ENCODE data around the gene COQ8B.

DNA sequence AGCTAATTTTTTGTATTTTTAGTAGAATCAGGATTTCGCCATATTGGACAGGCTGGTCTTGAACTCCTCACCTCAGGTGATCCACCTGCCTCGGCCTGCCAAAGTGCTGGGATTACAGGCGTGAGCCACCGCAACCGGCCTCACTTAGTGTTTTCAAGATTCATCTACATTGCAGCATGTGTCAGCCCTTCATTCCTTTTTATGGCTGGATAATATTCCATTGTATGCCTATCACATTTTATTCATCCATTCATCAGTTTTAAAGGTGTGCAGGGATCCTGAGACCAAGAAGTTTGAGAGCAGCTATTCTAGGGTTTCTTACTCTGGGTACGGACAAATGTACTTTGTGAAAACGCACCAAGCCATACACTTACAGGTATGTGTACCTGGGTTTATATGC lies 9.1 kb downstream of the COQ8B start:
- TF ChIP-seq, protein P1, sequence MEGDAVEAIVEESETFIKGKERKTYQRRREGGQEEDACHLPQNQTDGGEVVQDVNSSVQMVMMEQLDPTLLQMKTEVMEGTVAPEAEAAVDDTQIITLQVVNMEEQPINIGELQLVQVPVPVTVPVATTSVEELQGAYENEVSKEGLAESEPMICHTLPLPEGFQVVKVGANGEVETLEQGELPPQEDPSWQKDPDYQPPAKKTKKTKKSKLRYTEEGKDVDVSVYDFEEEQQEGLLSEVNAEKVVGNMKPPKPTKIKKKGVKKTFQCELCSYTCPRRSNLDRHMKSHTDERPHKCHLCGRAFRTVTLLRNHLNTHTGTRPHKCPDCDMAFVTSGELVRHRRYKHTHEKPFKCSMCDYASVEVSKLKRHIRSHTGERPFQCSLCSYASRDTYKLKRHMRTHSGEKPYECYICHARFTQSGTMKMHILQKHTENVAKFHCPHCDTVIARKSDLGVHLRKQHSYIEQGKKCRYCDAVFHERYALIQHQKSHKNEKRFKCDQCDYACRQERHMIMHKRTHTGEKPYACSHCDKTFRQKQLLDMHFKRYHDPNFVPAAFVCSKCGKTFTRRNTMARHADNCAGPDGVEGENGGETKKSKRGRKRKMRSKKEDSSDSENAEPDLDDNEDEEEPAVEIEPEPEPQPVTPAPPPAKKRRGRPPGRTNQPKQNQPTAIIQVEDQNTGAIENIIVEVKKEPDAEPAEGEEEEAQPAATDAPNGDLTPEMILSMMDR (conservative IDR thresholded peaks at IDR 0.05; ENCODE audit: low read depth, low read length), result no peak
- TF ChIP-seq NFE2L2 (IDR thresholded peaks at IDR 0.05; ENCODE audit: low read depth, low read length), result no peak
- TF ChIP-seq, protein P2, sequence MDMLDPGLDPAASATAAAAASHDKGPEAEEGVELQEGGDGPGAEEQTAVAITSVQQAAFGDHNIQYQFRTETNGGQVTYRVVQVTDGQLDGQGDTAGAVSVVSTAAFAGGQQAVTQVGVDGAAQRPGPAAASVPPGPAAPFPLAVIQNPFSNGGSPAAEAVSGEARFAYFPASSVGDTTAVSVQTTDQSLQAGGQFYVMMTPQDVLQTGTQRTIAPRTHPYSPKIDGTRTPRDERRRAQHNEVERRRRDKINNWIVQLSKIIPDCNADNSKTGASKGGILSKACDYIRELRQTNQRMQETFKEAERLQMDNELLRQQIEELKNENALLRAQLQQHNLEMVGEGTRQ (IDR thresholded peaks at IDR 0.05; ENCODE audit: low read depth, low read length), result no peak
- no peak for TF ChIP-seq POLR2A (IDR thresholded peaks at IDR 0.05; ENCODE audit: low read depth, low read length)

All from IMR-90 (cell line).